Ovary (tissue), 3 donors: ENCODE data around the gene PPIF.

Experiments used
- CTCF ChIP-seq, 3 donors: fragments of 450-650 bp in 2 of 3; fragments of 200-600 bp in 1 of 3; IDR thresholded peaks; one replicate each; pipeline versions ENCODE4 v1.5.1 to v1.8.0; 2016 to 2022; ENCODE audit warnings: antibody characterized with exemption in 3 of 3, mild to moderate bottlenecking in 1 of 3
- POLR2A ChIP-seq: fragments of 450-650 bp; IDR thresholded peaks from one replicate; pipeline ENCODE4 v1.6.1; 2017; ENCODE audit warnings: antibody characterized with exemption, mild to moderate bottlenecking, moderate library complexity
- donor health status: DM: no; HTN: no; CAD: no.

GRCh38 chr10:79331226-79331625 lies 16.0 kb upstream of the PPIF start:
- TF ChIP-seq POLR2A (no peak), CTCF (IDR thresholded peaks at IDR 0.05) (no peak)
